ENCODE results near the gene BSCL2. TPM values are rescaled to one million over a fixed set of nuclear protein-coding genes. Genes with fewer than 3 reads are reported as not detected.
"Not testable (repeated sequence)": the region's sequence is repeated elsewhere in the genome, so short reads cannot be mapped to it uniquely, and the experiment has no call there.

BSCL2 gene
- total RNA-seq, result 34.0 and 34.6 TPM in 2 replicates

DNA sequence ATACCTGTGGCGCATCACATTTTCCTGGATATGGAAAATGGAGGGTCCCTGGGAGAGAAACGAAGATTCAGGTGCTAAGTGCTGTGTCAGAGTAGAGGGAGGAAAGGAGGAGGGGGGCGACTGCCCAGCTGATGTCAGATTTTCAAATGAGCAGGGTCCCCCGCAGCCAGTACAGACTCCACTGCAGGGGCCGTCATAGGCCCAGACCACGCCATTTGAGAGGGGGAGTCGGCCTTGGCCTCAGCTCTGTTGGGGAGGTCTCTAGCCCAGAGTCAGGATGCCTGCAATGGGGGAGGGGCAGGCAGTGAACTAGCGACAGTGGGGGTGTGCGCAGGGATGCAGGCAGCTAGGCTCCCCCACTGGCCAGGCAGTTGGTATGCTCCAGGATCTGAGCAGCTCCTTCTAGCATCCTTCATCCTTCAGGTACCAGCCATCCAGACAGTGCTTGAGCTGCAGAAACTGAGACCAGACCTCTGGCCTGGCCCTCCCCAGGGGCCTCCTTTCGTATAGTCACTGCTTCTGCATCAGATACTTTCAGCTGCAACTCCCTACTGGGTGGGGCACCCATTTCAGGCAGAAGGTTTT, at the start of gene BSCL2, which contains the start of gene GNG3:
TSS of gene BSCL2 (minus strand) at position 148 of the 585 bp plus-strand sequence. CDS start 229 bp downstream, outside the sequence.
TSS of gene GNG3 (plus strand) at position 400 of the 585 bp plus-strand sequence. CDS start 620 bp downstream, outside the sequence.
- peaks cover 21% of the 10 kb centered on the region for H3K36me3 Mint-ChIP-seq (ENCODE audit: low read depth)
- peak within 1 kb of the TSS; percentile 93 for H3K27ac Mint-ChIP-seq
- intact Hi-C loops (cut with micrococcal nuclease), result loop anchor here (5.0 kb wide), 1 partner anchor 585 kb away; the partner anchor contains the start of gene INCENP
- H3K4me1 Mint-ChIP-seq (ENCODE audit: low read depth), result peaks cover 54% of the 10 kb centered on the region
- no peak for DNase-seq (ENCODE audit: low spot score)
- H3K27me3 Mint-ChIP-seq (ENCODE audit: insufficient read depth), result no peaks in the 10 kb centered on the region
- H3K9me3 Mint-ChIP-seq, result no peaks in the 10 kb centered on the region
- H3K4me3 Mint-ChIP-seq, result peak within 1 kb of the TSS; percentile 90

DNA sequence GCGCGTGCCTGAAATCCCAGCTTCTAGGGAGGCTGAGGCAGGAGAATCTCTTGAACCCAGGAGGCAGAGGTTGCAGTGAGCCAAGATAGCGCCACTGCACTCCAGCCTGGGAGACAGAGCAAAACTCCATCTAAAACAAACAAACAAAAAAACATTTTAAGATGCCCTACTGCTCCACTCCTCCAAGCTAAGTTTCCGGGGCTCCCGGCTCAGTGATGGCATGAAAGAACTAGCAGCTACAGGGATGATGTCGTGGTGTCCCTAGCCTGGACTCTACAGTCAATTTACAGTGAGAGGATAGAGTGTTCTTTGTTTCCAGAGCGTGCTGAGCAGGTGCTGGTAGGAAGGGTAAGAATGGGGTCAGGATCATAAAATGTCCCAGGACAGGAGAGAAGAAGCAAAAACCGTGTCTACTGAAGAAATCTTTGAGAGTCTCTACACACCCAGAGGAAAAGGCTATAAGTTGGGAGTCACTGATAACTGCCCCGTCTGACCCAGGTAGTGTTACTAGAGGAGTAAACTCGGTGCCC, 47.9 kb upstream of the BSCL2 start:
- intact Hi-C loops (cut with micrococcal nuclease), result no loop called here
- H3K4me1 Mint-ChIP-seq (ENCODE audit: low read depth), result peaks cover 12% of the 10 kb centered on the region
- H3K36me3 Mint-ChIP-seq (ENCODE audit: low read depth), result peaks cover 3% of the 10 kb centered on the region
- H3K4me3 Mint-ChIP-seq, result peak overlapping the region; percentile 89
- H3K27me3 Mint-ChIP-seq (ENCODE audit: insufficient read depth), result no peaks in the 10 kb centered on the region
- H3K9me3 Mint-ChIP-seq, result no peaks in the 10 kb centered on the region
- no peak for DNase-seq (ENCODE audit: low spot score)
- H3K27ac Mint-ChIP-seq, result no peak overlapping the region

- Mint-ChIP-seq H3K27ac (peak within 1 kb of the TSS; percentile 91), H3K4me3 (peak within 1 kb of the TSS; percentile 89), H3K9me3 (no peaks in the 10 kb centered on the region), H3K4me1 (ENCODE audit: low read depth) (peaks cover 12% of the 10 kb centered on the region), H3K36me3 (ENCODE audit: low read depth) (peaks cover 6% of the 10 kb centered on the region), H3K27me3 (ENCODE audit: insufficient read depth) (no peaks in the 10 kb centered on the region)
- intact Hi-C loops (cut with micrococcal nuclease), result loop anchor here (1.0 to 5.0 kb wide), 10 partner anchors 7 to 142 kb away; partner anchors contain the start of genes EML3, GANAB, POLR2G and ROM1
- DNase-seq (ENCODE audit: low spot score), result peak; percentile 95
Observed at GRCh38 chr11:62753736-62754603, 46.7 kb upstream of the BSCL2 start, which contains the start of gene ZBTB3. Gene ZBTB3 (minus strand): TSS chr11:62754160. CDS start chr11:62753664, 496 bp downstream.

DNA sequence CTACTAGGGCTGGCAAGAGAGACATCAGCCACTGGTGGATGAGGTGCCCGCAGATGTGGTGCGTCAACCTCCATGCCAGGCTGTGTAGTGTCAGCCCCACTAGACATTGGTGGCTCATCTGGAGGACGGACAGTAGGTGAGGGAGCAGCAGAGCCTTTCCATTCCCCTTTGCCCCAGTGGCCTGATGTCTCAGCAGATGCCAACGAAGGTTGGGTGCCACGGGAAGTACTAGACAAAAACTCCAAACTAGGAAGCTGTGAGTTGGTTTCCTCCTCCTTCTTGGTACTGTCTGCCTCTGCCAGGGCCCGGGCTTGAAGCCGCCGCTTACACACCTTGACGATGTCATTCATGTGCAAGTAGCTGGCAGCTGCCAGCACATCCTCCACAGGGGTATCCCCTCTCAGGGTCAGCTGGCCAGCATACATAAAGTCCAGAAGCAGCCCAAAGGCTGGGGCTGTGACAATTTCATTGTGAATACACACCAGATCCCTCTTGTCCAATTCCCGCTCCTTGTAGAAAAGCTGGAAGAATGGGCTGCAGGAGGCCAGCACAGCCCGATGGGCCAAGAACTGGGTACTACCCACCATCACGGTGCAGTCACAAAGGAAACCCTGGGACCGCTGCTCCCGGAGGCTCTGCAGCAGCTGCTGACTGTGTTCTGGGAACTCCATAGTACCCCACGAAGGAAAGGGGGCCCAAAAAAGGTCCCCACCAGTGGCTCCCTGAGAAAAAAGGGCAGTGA, 45.9 kb upstream of the BSCL2 start:
- Mint-ChIP-seq H3K27ac (peak overlapping the region; percentile 91), H3K4me3 (peak overlapping the region; percentile 89), H3K36me3 (ENCODE audit: low read depth) (peaks cover 8% of the 10 kb centered on the region), H3K4me1 (ENCODE audit: low read depth) (peaks cover 12% of the 10 kb centered on the region), H3K9me3 (no peaks in the 10 kb centered on the region), H3K27me3 (ENCODE audit: insufficient read depth) (no peaks in the 10 kb centered on the region)
- DNase-seq (ENCODE audit: low spot score), result no peak
- intact Hi-C loops (cut with micrococcal nuclease), result loop anchor here (1.0 to 5.0 kb wide), 6 partner anchors 8 to 141 kb away; partner anchors contain the start of genes EML3, GANAB, POLR2G and ROM1

- no peaks in the 10 kb centered on the region for H3K27me3 Mint-ChIP-seq (ENCODE audit: insufficient read depth)
- intact Hi-C loops (cut with micrococcal nuclease), result loop anchor here (5.0 kb wide), 1 partner anchor 140 kb away; the partner anchor contains the start of genes EML3 and ROM1
- H3K9me3 Mint-ChIP-seq, result no peaks in the 10 kb centered on the region
- no peak for DNase-seq (ENCODE audit: low spot score)
- H3K4me1 Mint-ChIP-seq (ENCODE audit: low read depth), result peaks cover 12% of the 10 kb centered on the region
- peak overlapping the region; percentile 5 for H3K4me3 Mint-ChIP-seq
- peaks cover 8% of the 10 kb centered on the region for H3K36me3 Mint-ChIP-seq (ENCODE audit: low read depth)
- no peak overlapping the region for H3K27ac Mint-ChIP-seq
Observed at GRCh38 chr11:62752177-62752785, 45.1 kb upstream of the BSCL2 start.

- H3K27ac Mint-ChIP-seq, result not testable (repeated sequence)
Observed at GRCh38 chr11:62749931-62750330, 42.7 kb upstream of the BSCL2 start.

GRCh38 chr11:62747475-62748160, 40.4 kb upstream of the BSCL2 start:
- Mint-ChIP-seq H3K4me3 (no peak overlapping the region), H3K9me3 (no peaks in the 10 kb centered on the region), H3K4me1 (ENCODE audit: low read depth) (peaks cover 2% of the 10 kb centered on the region), H3K36me3 (ENCODE audit: low read depth) (peaks cover 8% of the 10 kb centered on the region), H3K27me3 (ENCODE audit: insufficient read depth) (no peaks in the 10 kb centered on the region), H3K27ac (no peak overlapping the region)
- intact Hi-C loops (cut with micrococcal nuclease), result no loop called here
- no peak for DNase-seq (ENCODE audit: low spot score)

More at GRCh38 chr11:62749931-62750330, 42.7 kb upstream of the BSCL2 start:
- H3K36me3 Mint-ChIP-seq (ENCODE audit: low read depth); H3K4me3 Mint-ChIP-seq; DNase-seq (ENCODE audit: low spot score); H3K9me3 Mint-ChIP-seq; H3K27me3 Mint-ChIP-seq (ENCODE audit: insufficient read depth): not testable (repeated sequence)
- intact Hi-C loops (cut with micrococcal nuclease), result loop anchor here (5.0 kb wide), 1 partner anchor 138 kb away; the partner anchor contains the start of genes EML3 and ROM1
- H3K4me1 Mint-ChIP-seq (ENCODE audit: low read depth), result peaks cover 12% of the 10 kb centered on the region

- no peak for DNase-seq (ENCODE audit: low spot score)
- Mint-ChIP-seq H3K36me3 (ENCODE audit: low read depth) (peaks cover 22% of the 10 kb centered on the region), H3K27ac (no peak overlapping the region), H3K27me3 (ENCODE audit: insufficient read depth) (no peaks in the 10 kb centered on the region), H3K4me3 (no peak overlapping the region), H3K4me1 (ENCODE audit: low read depth) (peaks cover 7% of the 10 kb centered on the region), H3K9me3 (no peaks in the 10 kb centered on the region)
- intact Hi-C loops (cut with micrococcal nuclease), result no loop called here
Observed at GRCh38 chr11:62737196-62737595, 30.0 kb upstream of the BSCL2 start.

- H3K4me3 Mint-ChIP-seq, result no peak overlapping the region
- intact Hi-C loops (cut with micrococcal nuclease), result loop anchor here (1.0 kb wide), 1 partner anchor 20 kb away; no protein-coding TSS in a partner anchor
- peak overlapping the region; percentile 40 for H3K27ac Mint-ChIP-seq
- DNase-seq (ENCODE audit: low spot score), result no peak
- H3K36me3 Mint-ChIP-seq (ENCODE audit: low read depth), result peaks cover 17% of the 10 kb centered on the region
- H3K4me1 Mint-ChIP-seq (ENCODE audit: low read depth), result peaks cover 15% of the 10 kb centered on the region
- H3K27me3 Mint-ChIP-seq (ENCODE audit: insufficient read depth), result no peaks in the 10 kb centered on the region
- no peaks in the 10 kb centered on the region for H3K9me3 Mint-ChIP-seq
Observed at GRCh38 chr11:62732830-62733229, 25.6 kb upstream of the BSCL2 start.

GRCh38 chr11:62730076-62730475, 22.9 kb upstream of the BSCL2 start:
- H3K4me3 Mint-ChIP-seq, result peak overlapping the region; percentile 91
- intact Hi-C loops (cut with micrococcal nuclease); H3K27me3 Mint-ChIP-seq (ENCODE audit: insufficient read depth); DNase-seq (ENCODE audit: low spot score); H3K9me3 Mint-ChIP-seq; H3K27ac Mint-ChIP-seq: not testable (repeated sequence)
- peaks cover 23% of the 10 kb centered on the region for H3K4me1 Mint-ChIP-seq (ENCODE audit: low read depth)
- peaks cover 25% of the 10 kb centered on the region for H3K36me3 Mint-ChIP-seq (ENCODE audit: low read depth)

DNA sequence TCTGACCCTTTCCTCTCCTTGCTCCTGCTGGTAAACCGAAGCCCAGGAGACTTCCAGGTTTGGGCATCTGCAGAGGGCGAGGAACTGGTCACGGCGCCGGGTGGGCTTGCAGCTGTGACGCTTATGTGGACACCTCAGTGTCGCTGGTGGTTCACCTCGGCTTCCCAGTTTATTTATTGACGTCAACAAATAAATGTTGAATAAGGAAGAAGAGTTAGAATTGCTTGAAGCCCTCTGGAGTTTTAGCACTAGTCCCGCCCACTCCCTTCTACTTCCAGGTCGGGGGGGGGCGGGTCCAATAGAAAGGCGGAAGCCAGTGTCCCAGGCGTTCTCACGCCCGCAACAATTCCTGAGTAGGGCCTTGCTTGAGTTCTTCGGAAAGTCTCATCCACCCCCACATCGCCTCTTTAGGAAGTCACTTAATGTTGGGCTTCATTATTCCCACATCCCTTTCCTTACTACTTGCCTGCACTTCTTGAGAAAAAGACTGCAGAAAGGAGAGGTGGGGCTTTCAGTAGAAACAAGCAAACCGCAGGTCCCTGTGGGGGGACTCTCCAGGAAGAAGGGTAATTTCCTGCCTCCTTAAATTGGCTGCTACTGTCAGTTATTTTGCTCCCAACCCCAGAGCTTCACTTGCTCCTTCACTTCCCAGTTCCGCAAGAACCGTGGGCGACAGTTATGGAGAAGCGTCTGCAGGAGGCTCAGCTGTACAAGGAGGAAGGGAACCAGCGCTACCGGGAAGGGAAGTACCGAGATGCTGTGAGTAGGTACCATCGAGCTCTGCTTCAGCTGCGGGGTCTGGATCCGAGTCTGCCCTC, 21.2 kb upstream of the BSCL2 start, which contains the start of gene TTC9C:
TSS of gene TTC9C (plus strand) at position 316 of the 818 bp plus-strand sequence. CDS start at position 679, 363 bp downstream.
- peak within 1 kb of the TSS; percentile 99 for H3K27ac Mint-ChIP-seq
- H3K36me3 Mint-ChIP-seq (ENCODE audit: low read depth), result peaks cover 37% of the 10 kb centered on the region
- H3K4me1 Mint-ChIP-seq (ENCODE audit: low read depth), result peaks cover 39% of the 10 kb centered on the region
- H3K27me3 Mint-ChIP-seq (ENCODE audit: insufficient read depth), result no peaks in the 10 kb centered on the region
- intact Hi-C loops (cut with micrococcal nuclease), result loop anchor here (1.0 to 2.0 kb wide), 6 partner anchors 25 to 152 kb away; partner anchors contain the start of genes POLR2G, SLC3A2, STX5 and TAF6L
- peak within 1 kb of the TSS; percentile 91 for H3K4me3 Mint-ChIP-seq
- peak; percentile 77 for DNase-seq (ENCODE audit: low spot score)
- no peaks in the 10 kb centered on the region for H3K9me3 Mint-ChIP-seq
